OCI-LY1 (cell line): Measurements from ENCODE around the gene IQGAP2.
A peak's percentile ranks its signal among the peaks of the same experiment; 100 is the strongest.
"Not testable (repeated sequence)": the region's sequence is repeated elsewhere in the genome, so short reads cannot be mapped to it uniquely, and the experiment has no call there.

Experiments
- H2AFZ ChIP-seq: fragments of 200-600 bp; sonication (generic), shearing (Covaris generic); 2 replicates; pipeline ENCODE4 v1.6.0; 2014; ENCODE audit warnings: antibody characterized with exemption, mild to moderate bottlenecking, low read length
- H3F3A ChIP-seq: fragments of 200-600 bp; sonication (generic), shearing (Covaris generic); 2 replicates; pipeline ENCODE4 v1.6.0; 2014; ENCODE audit warnings: mild to moderate bottlenecking, antibody characterized with exemption, low read length, moderate library complexity; ENCODE audit not compliant: insufficient read depth
- H3K27ac ChIP-seq: fragments of 200-600 bp; sonication (generic); 2 replicates; pipeline ENCODE4 v1.5.1; 2014; ENCODE audit warnings: low read length, mixed run types, mild to moderate bottlenecking, low read depth; ENCODE audit not compliant: poor library complexity, severe bottlenecking
- H3K27me3 ChIP-seq: fragments of 200-600 bp; sonication (generic); 2 replicates; pipeline ENCODE4 v1.6.0; 2014; ENCODE audit warnings: antibody characterized with exemption, mild to moderate bottlenecking, low read length, moderate library complexity; ENCODE audit not compliant: insufficient read depth
- H3K36me3 ChIP-seq: fragments of 200-600 bp; sonication (generic); 2 replicates; pipeline ENCODE4 v1.6.1; 2014; ENCODE audit warnings: mild to moderate bottlenecking, antibody characterized with exemption, low read length, moderate library complexity, mixed read lengths; ENCODE audit not compliant: insufficient read depth
- H3K4me1 ChIP-seq: fragments of 200-600 bp; sonication (generic); 2 replicates; pipeline ENCODE4 v1.5.1; 2014; ENCODE audit warnings: mild to moderate bottlenecking, low read length, moderate library complexity; ENCODE audit not compliant: insufficient read depth, severe bottlenecking
- H3K4me2 ChIP-seq: fragments of 200-600 bp; sonication (generic), shearing (Covaris generic); 2 replicates; pipeline ENCODE4 v1.6.1; 2014; ENCODE audit warnings: low read length
- H3K4me3 ChIP-seq: fragments of 200-600 bp; sonication (generic); 2 replicates; pipeline ENCODE4 v1.5.1; 2014; ENCODE audit warnings: low read length, low read depth, mild to moderate bottlenecking, mixed read lengths; ENCODE audit not compliant: poor library complexity, severe bottlenecking
- H3K79me2 ChIP-seq: fragments of 200-600 bp; shearing (Covaris generic); 2 replicates; pipeline ENCODE4 v1.6.1; 2016; ENCODE audit warnings: mixed run types, low read length, mixed read lengths; ENCODE audit not compliant: insufficient read depth
- H3K9ac ChIP-seq: fragments of 200-600 bp; sonication (generic), shearing (Covaris generic); 2 replicates; pipeline ENCODE4 v1.6.1; 2014; ENCODE audit warnings: mild to moderate bottlenecking, low read length, mixed read lengths
- H3K9me2 ChIP-seq: fragments of 200-600 bp; sonication (generic), shearing (Covaris generic); 2 replicates; pipeline ENCODE4 v1.6.1; 2014; ENCODE audit warnings: low read depth, mild to moderate bottlenecking, low read length, mixed read lengths
- H3K9me3 ChIP-seq: fragments of 200-600 bp; shearing (Covaris generic); 2 replicates; pipeline ENCODE4 v1.6.1; 2014; ENCODE audit warnings: low read length, mixed read lengths
- H4K20me1 ChIP-seq: fragments of 200-600 bp; sonication (generic), shearing (Covaris generic); 2 replicates; pipeline ENCODE4 v1.6.0; 2016; ENCODE audit warnings: mild to moderate bottlenecking, low read length; ENCODE audit not compliant: insufficient read depth
- EZH2 ChIP-seq: fragments of 200-600 bp; sonication (generic), shearing (Covaris generic); IDR thresholded peaks from 2 replicates; pipeline ENCODE4 v1.8.0; 2017; ENCODE audit warnings: borderline replicate concordance, mixed run types, mild to moderate bottlenecking, antibody characterized with exemption, low read length, moderate library complexity, mixed read lengths
- TF ChIP-seq, protein P1 (sequence below): fragments of 200-600 bp; sonication (generic), shearing (Covaris generic); IDR thresholded peaks from 2 replicates; pipeline ENCODE4 v1.5.1; 2017; ENCODE audit warnings: mild to moderate bottlenecking, antibody characterized with exemption, low read length, moderate library complexity, mixed read lengths

Gene IQGAP2

DNA sequence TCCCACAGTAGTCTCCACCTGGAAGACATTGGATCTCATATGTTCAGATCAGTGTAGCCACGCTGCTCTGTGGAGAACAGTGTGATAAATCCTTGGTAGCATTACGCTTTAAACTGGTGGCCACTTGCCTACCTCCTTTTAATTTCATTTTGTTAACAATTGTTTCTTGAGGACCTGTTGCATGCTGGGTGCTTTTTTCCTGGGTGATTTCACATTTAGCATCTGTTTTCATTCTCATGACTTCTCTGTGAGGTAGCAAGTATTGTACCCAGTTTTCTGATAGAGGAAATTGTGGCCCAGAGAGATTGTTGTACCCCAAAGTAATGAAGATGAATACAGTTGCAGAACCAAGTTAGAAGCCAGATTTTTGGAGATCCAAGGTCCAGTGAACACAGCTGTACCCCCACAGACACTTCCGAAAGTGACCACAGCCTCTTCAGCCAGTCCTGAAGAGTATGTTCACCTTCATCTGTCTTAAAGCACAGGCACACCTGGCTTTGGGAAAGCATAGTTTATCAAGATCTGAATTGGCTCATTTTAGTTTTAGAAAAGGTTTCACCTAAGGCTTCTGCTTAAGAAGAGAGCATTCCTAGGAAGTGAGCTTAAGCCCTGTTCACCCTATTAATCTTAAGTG, 144.9 kb downstream of the IQGAP2 start:
- H3K9me2 ChIP-seq: no peaks in the 10 kb centered on the region
- H3K27me3 ChIP-seq: no peaks in the 10 kb centered on the region
- peaks cover 12% of the 10 kb centered on the region for H3K4me1 ChIP-seq
- no peak overlapping the region for H3K9ac ChIP-seq
- H3K36me3 ChIP-seq: no peaks in the 10 kb centered on the region
- H3K27ac ChIP-seq: no peak overlapping the region
- no peaks in the 10 kb centered on the region for H3K79me2 ChIP-seq
- H4K20me1 ChIP-seq: no peaks in the 10 kb centered on the region
- no peaks in the 10 kb centered on the region for H3F3A ChIP-seq
- H3K9me3 ChIP-seq: no peaks in the 10 kb centered on the region
- no peak for TF ChIP-seq EZH2
- no peak overlapping the region for H3K4me3 ChIP-seq
- H2AFZ ChIP-seq: no peak overlapping the region
- H3K4me2 ChIP-seq: 0 out of 2 replicates have a peak overlapping the region, but pooled peaks have one; percentile 11

DNA sequence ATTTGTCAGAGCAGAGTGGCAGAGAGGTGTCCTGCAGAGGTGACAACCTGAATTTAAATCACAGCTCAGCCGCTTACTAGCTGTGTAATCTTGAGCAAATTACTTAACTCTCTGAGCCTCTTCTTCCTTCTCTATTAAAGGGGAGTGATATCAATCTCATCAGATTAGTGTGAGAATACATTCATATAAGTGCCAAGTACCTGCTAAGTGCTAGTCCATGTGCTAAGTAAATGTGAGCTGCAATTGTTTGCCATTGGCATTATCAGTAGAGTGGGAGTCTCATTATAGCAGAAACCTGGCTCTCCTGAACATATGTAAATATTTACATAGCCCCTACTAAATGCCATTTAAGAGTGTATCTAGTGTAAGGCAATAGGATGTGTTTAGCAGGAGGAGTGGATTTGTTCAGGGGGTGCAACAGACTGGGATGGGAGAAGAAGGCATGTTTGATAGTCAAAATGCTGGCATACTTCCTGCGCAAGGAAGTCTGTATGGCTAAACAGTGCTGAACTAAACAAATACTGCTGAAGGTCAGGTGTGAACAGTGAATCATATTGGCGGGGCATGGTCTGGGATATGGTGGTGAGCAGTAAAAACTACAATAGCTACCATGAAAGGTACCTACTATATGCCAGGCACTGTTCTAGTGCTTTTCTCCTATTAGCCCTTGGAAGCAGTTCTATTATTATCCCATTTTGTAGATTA, 145.6 kb downstream of the IQGAP2 start:
- Histone ChIP-seq H3K27ac (no peak overlapping the region), H3K36me3 (no peaks in the 10 kb centered on the region), H4K20me1 (no peaks in the 10 kb centered on the region), H3K4me3 (no peak overlapping the region), H3K27me3 (no peaks in the 10 kb centered on the region), H3K4me2 (no peak overlapping the region), H2AFZ (no peak overlapping the region), H3K9me3 (no peaks in the 10 kb centered on the region), H3K9ac (no peak overlapping the region), H3K9me2 (no peaks in the 10 kb centered on the region), H3K4me1 (peaks cover 12% of the 10 kb centered on the region), H3K79me2 (no peaks in the 10 kb centered on the region), H3F3A (no peaks in the 10 kb centered on the region)
- TF ChIP-seq, protein P1, sequence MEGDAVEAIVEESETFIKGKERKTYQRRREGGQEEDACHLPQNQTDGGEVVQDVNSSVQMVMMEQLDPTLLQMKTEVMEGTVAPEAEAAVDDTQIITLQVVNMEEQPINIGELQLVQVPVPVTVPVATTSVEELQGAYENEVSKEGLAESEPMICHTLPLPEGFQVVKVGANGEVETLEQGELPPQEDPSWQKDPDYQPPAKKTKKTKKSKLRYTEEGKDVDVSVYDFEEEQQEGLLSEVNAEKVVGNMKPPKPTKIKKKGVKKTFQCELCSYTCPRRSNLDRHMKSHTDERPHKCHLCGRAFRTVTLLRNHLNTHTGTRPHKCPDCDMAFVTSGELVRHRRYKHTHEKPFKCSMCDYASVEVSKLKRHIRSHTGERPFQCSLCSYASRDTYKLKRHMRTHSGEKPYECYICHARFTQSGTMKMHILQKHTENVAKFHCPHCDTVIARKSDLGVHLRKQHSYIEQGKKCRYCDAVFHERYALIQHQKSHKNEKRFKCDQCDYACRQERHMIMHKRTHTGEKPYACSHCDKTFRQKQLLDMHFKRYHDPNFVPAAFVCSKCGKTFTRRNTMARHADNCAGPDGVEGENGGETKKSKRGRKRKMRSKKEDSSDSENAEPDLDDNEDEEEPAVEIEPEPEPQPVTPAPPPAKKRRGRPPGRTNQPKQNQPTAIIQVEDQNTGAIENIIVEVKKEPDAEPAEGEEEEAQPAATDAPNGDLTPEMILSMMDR: no peak
- TF ChIP-seq EZH2: no peak

DNA sequence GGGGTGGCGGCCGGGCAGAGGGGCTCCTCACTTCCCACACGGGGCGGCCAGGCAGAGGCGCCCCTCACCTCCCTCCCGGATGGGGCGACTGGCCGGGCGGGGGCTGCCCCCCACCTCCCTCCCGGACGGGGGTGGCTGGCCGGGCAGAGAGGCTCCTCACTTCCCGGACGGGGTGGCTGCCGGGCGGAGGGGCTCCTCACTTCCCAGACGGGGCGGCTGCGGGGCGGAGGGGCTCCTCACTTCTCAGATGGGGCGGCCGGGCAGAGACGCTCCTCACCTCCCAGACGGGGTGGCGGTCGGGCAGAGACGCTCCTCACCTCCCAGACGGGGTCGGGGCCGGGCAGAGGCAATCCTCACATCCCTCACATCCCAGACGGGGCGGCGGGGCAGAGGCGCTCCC, 147.8 kb downstream of the IQGAP2 start:
- not testable (repeated sequence) for H3K27ac ChIP-seq, H3K9ac ChIP-seq, H3K4me2 ChIP-seq, H3K27me3 ChIP-seq, H3F3A ChIP-seq, H3K9me2 ChIP-seq, H2AFZ ChIP-seq, H3K79me2 ChIP-seq, H3K36me3 ChIP-seq, H3K9me3 ChIP-seq, H4K20me1 ChIP-seq, H3K4me3 ChIP-seq
- peaks cover 12% of the 10 kb centered on the region for H3K4me1 ChIP-seq

DNA sequence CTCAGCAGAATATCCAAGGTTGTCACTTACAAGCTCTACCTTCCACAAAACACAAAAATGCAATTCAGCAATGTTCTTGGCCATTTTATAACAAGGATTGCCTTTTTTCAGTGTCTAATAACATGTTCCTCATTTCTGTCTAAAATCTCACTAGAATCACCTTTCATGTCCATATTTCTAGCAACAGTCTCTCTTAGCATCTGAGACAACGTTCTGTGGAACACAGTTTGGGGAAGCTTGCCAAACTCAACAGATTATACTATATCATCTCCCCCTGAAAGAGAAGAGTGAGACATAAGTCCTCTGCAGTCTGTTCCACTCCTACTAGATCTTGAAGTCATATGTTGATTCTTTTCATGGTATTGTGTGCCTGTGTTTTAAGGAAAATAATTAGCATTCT, 149.5 kb downstream of the IQGAP2 start:
- Histone ChIP-seq H3K9me3 (no peaks in the 10 kb centered on the region), H3K9ac (no peak overlapping the region), H3K36me3 (no peaks in the 10 kb centered on the region), H3K27me3 (no peaks in the 10 kb centered on the region), H4K20me1 (no peaks in the 10 kb centered on the region), H3K4me1 (peaks cover 11% of the 10 kb centered on the region), H2AFZ (no peak overlapping the region), H3K9me2 (no peaks in the 10 kb centered on the region), H3K27ac (no peak overlapping the region), H3K79me2 (no peaks in the 10 kb centered on the region), H3K4me2 (no peak overlapping the region), H3K4me3 (no peak overlapping the region), H3F3A (no peaks in the 10 kb centered on the region)
- no peak for TF ChIP-seq EZH2
- TF ChIP-seq, protein P1: no peak
